Endothelial cell of umbilical vein (primary cell): Measurements from ENCODE around the gene CDIPT. TPM values are rescaled to one million over a fixed set of nuclear protein-coding genes. Genes with fewer than 3 reads are reported as not detected.

ENCODE experiments used
- BruUV-seq: library from RNA; stranded (reverse); fragments of 400-500 nt; replicated peaks from 2 replicates; lab custom pipeline; 2021; lab: Mats Ljungman, UMichigan
- CTCF ChIA-PET: fragments of 300-600, 350-600 bp; sonication (Branson Sonifier 250); formaldehyde crosslinking; loops from one replicate; lab custom pipeline; 2021; ENCODE audit warnings: antibody characterized with exemption, inconsistent platforms; lab: Charles Lee
- POLR2A ChIA-PET: fragments of 300-600, 350-600 bp; sonication (Branson Sonifier 250); formaldehyde crosslinking; loops from one replicate; lab custom pipeline; 2021; ENCODE audit warnings: antibody characterized with exemption, inconsistent platforms; lab: Charles Lee
- DNase-seq: peaks from one replicate; pipeline ENCODE4 v3.0.0-alpha.2; 2011; ENCODE audit warnings: low read depth, low spot score
- FAIRE-seq: peaks from 2 replicates; lab custom pipeline; 2011; peaks lifted over from hg19 to GRCh38; lab: Jason Lieb, UNC
- H2AFZ ChIP-seq: 2 replicates; pipeline ENCODE4 v1.6.0; 2012; ENCODE audit warnings: low read depth, low read length, control low read depth, inconsistent platforms
- H3K27ac ChIP-seq: 2 replicates; pipeline ENCODE4 v1.5.1; 2011; ENCODE audit warnings: low read depth, mild to moderate bottlenecking, control low read depth, low read length, moderate library complexity; ENCODE audit not compliant: insufficient read depth
- H3K27me3 ChIP-seq, 2 experiments: 2 replicates each; pipeline versions ENCODE4 v1.6.0 to v1.6.1; 2011; ENCODE audit warnings: low read length in 2 of 2, mixed read lengths in 1 of 2; ENCODE audit not compliant: control insufficient read depth in 2 of 2, insufficient read depth in 2 of 2
- H3K36me3 ChIP-seq, 2 experiments: 2 replicates in 1 of 2; 3 replicates in 1 of 2; pipeline ENCODE4 v1.5.1; 2011; ENCODE audit warnings: low read length in 2 of 2, mild to moderate bottlenecking in 1 of 2, moderate library complexity in 1 of 2; ENCODE audit not compliant: control insufficient read depth in 2 of 2, insufficient read depth in 2 of 2; ENCODE audit errors: extremely low read depth in 1 of 2
- H3K4me1 ChIP-seq: 3 replicates; pipeline ENCODE4 v1.5.1; 2011; ENCODE audit warnings: mild to moderate bottlenecking, low read length; ENCODE audit not compliant: control insufficient read depth, insufficient read depth; ENCODE audit errors: extremely low read depth
- H3K4me2 ChIP-seq: 2 replicates; pipeline ENCODE4 v1.6.1; 2011; ENCODE audit warnings: low read length, control low read depth, mixed read lengths; ENCODE audit not compliant: insufficient read depth
- H3K4me3 ChIP-seq, 3 experiments: fragments of 200-600 bp in 1 of 3; sonication (generic), shearing (Covaris generic) in 1 of 3; replicated peaks in 1 of 3; 2 replicates each; pipeline ENCODE4 v1.5.1; 2011 to 2016; ENCODE audit warnings: control low read depth in 3 of 3, low read length in 3 of 3, mild to moderate bottlenecking in 2 of 3, inconsistent platforms in 1 of 3, low read depth in 1 of 3, moderate library complexity in 1 of 3; ENCODE audit not compliant: insufficient read depth in 1 of 3
- H3K79me2 ChIP-seq: 2 replicates; pipeline ENCODE4 v1.6.0; 2012; ENCODE audit warnings: low read length, inconsistent platforms; ENCODE audit not compliant: control insufficient read depth, insufficient read depth
- H3K9ac ChIP-seq: replicated peaks from 2 replicates; pipeline ENCODE3; 2011; ENCODE audit warnings: low read length, control low read depth; ENCODE audit not compliant: insufficient read depth; ENCODE audit errors: extremely low read depth
- H3K9me1 ChIP-seq: replicated peaks from 3 replicates; pipeline ENCODE4 v1.6.0; 2011; ENCODE audit warnings: mild to moderate bottlenecking, low read length; ENCODE audit not compliant: control insufficient read depth, insufficient read depth; ENCODE audit errors: extremely low read depth
- H3K9me3 ChIP-seq: replicated peaks from 2 replicates; pipeline ENCODE4 v1.5.1; 2012; ENCODE audit warnings: low read length, inconsistent platforms; ENCODE audit not compliant: control insufficient read depth, insufficient read depth
- H4K20me1 ChIP-seq: replicated peaks from 2 replicates; pipeline ENCODE3; 2011; ENCODE audit warnings: mild to moderate bottlenecking, low read length; ENCODE audit not compliant: control insufficient read depth, insufficient read depth; ENCODE audit errors: extremely low read depth
- CTCF ChIP-seq, 2 donors: IDR thresholded peaks; 1 replicate in 1 of 2; 2 replicates in 1 of 2; pipeline ENCODE4 v1.5.1; 2011; ENCODE audit warnings: low read length in 2 of 2, mild to moderate bottlenecking in 2 of 2, moderate library complexity in 2 of 2, control low read depth in 1 of 2, inconsistent platforms in 1 of 2, low read depth in 1 of 2; ENCODE audit not compliant: insufficient read depth in 1 of 2; ENCODE audit errors: extremely low read depth in 1 of 2
- EZH2 ChIP-seq: IDR thresholded peaks from 2 replicates; pipeline ENCODE4 v1.6.1; 2012; ENCODE audit warnings: borderline replicate concordance, low read depth, mild to moderate bottlenecking, moderate library complexity, low read length, inconsistent platforms; ENCODE audit not compliant: severe bottlenecking
- FOS ChIP-seq: IDR thresholded peaks from 2 replicates; pipeline ENCODE4 v1.6.1; 2011; ENCODE audit warnings: mild to moderate bottlenecking, low read length, moderate library complexity, borderline replicate concordance; ENCODE audit not compliant: insufficient read depth
- GATA2 ChIP-seq: IDR thresholded peaks from 2 replicates; pipeline ENCODE4 v1.7.0; 2011; ENCODE audit warnings: low read depth, mild to moderate bottlenecking, moderate library complexity, mixed read lengths, low read length; ENCODE audit not compliant: insufficient read length, insufficient read depth
- JUN ChIP-seq: IDR thresholded peaks from 2 replicates; pipeline ENCODE4 v1.6.1; 2011; ENCODE audit warnings: borderline replicate concordance, low read depth; ENCODE audit not compliant: insufficient read length, insufficient read depth
- MAX ChIP-seq: IDR thresholded peaks from 2 replicates; pipeline ENCODE4 v1.6.1; 2011; ENCODE audit not compliant: insufficient read depth, insufficient read length
- MYC ChIP-seq: IDR thresholded peaks from one replicate; pipeline ENCODE4 v1.6.1; 2011; ENCODE audit warnings: mild to moderate bottlenecking, low read depth, low read length
- POLR2A ChIP-seq: IDR thresholded peaks from 2 replicates; pipeline ENCODE4 v1.6.1; 2012; ENCODE audit warnings: low read depth, mild to moderate bottlenecking, control low read depth, low read length
- POLR2AphosphoS5 ChIP-seq: IDR thresholded peaks from 2 replicates; pipeline ENCODE4 v1.6.1; 2012; ENCODE audit warnings: low read depth, mild to moderate bottlenecking, control low read depth, low read length, moderate library complexity; ENCODE audit not compliant: insufficient read depth
- dilution Hi-C: fragments of 300-500 bp; cut with MboI; formaldehyde crosslinking; loops from one replicate; pipeline ENCODE4 v1.15.0; 2019; ENCODE audit warnings: low sequenced_read_pairs; ENCODE audit not compliant: extremely low pct_ligation_motif_present
- intact Hi-C: fragments of 100-400 bp; cut with micrococcal nuclease; formaldehyde crosslinking; loops from one replicate; pipeline ENCODE4 v1.10.0; 2022
- polyA plus RNA-seq, 4 experiments: library from polyadenylated mRNA; depleted of rRNA in 3 of 4; stranded (reverse) in 3 of 4; unstranded in 1 of 4; fragments of >200 nt; gene quantifications; 2 replicates each; pipeline versions ENCODE4 v1.2.1 to v1.2.3, GENCODE V29; 2011 to 2012; ENCODE audit warnings: missing spikeins in 1 of 4
- total RNA-seq: library from RNA; stranded (reverse); gene quantifications from 2 replicates; pipeline ENCODE4 v1.2.3, GENCODE V29; 2021

The CDIPT gene
- total and polyA plus RNA-seq, 2 donors (not counting 3 experiments of a cell fraction or from before 2014, with no cell fraction given): 68.7 to 161 TPM

GRCh38 chr16:29864205-29864604 lies 1.2 kb upstream of the CDIPT start:
- Histone ChIP-seq H3K4me3 (no peak overlapping the region), H3K9me3 (no peaks in the 10 kb centered on the region), H3K79me2 (peaks cover 14% of the 10 kb centered on the region), H3K4me1 (peaks cover 7% of the 10 kb centered on the region), H3K27me3 (no peaks in the 10 kb centered on the region), H2AFZ (no peak overlapping the region), H3K36me3 (peaks cover 0 to 14% of the 10 kb centered on the region in 2 experiments), H3K4me2 (no peak overlapping the region), H3K9me1 (no peaks in the 10 kb centered on the region), H3K9ac (no peak overlapping the region), H4K20me1 (no peaks in the 10 kb centered on the region), H3K27ac (no peak overlapping the region)
- BruUV-seq: no TSS peak
- dilution Hi-C loops: no loop called here
- ChIA-PET CTCF (interaction anchor here (0.7 to 1.1 kb wide), 2 partner anchors 16 to 142 kb away, joined by 4 to 5 read pairs; no protein-coding TSS in a partner anchor), POLR2A (no interaction called here)
- FAIRE-seq (no peak), DNase-seq (no peak)
- intact Hi-C loops: no loop called here
- no peak for TF ChIP-seq POLR2A
- no peak for TF ChIP-seq FOS
- no peak for TF ChIP-seq CTCF (IDR thresholded peaks at IDR 0.05; ENCODE audit: extremely low read depth in 1 of 2, insufficient read depth in 1 of 2, low read depth in 1 of 2, low read length in 2 of 2)
- no peak for TF ChIP-seq MAX
- TF ChIP-seq POLR2AphosphoS5: no peak
- TF ChIP-seq JUN: no peak
- TF ChIP-seq GATA2: no peak
- TF ChIP-seq MYC: no peak
- no peak for TF ChIP-seq EZH2
